ENCODE results near the gene ERO1A.

DNA sequence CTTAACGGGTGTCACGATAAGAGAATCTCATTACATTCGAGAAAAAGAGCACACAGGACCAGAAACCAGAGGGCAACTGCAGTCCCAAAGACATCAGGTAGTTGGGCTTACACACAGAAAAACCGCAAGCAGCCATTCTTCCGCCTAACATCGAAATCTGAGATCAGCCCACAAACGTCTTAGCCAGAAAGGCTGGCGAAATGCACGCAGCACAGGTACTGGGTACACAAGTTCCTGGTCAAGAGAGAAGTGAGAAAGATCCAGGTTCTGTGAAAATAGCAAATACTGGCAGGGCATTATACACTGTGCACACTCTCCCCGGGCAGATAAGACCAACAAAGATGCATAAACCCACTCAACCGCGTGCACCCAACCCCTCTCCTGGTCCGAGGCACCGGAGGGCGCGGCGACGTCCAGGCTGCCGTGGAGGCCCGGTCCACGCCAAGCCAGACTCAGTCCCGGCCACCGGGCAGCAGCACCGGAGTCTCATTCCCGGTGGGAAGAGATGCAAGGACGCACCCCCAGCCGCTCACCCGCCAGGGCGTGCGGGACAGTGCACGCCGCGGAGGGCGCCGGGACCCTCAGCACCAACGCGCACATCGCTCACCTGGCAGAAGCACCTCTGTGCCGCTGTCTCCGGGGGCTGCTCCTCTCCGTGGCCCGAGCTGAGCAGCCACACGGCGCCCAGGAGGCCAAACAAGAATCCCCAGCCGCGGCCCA lies 437 bp downstream of the ERO1A start:
- no peak for TF ChIP-seq CTCF (IDR thresholded peaks at IDR 0.05 in 2 of 3, conservative IDR thresholded peaks at IDR 0.05 in 1 of 3; ENCODE audit: borderline replicate concordance in 1 of 3, insufficient read depth in 1 of 3, low read depth in 2 of 3, low read length in 2 of 3)
- no peak for TF ChIP-seq ZNF274 (IDR thresholded peaks at IDR 0.05; ENCODE audit: low read depth, low read length)
- TF ChIP-seq EZH2 (IDR thresholded peaks at IDR 0.05) = no peak
- no peak for TF ChIP-seq SP1 (IDR thresholded peaks at IDR 0.05; ENCODE audit: low read depth)
- no peak for TF ChIP-seq POLR2A (IDR thresholded peaks at IDR 0.05; ENCODE audit: borderline replicate concordance, extremely low read depth, insufficient read depth, insufficient read length)
- TF ChIP-seq, protein P1, sequence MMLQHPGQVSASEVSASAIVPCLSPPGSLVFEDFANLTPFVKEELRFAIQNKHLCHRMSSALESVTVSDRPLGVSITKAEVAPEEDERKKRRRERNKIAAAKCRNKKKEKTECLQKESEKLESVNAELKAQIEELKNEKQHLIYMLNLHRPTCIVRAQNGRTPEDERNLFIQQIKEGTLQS (IDR thresholded peaks at IDR 0.05) = no peak
- no peak for TF ChIP-seq RAD21 (IDR thresholded peaks at IDR 0.05; ENCODE audit: low read depth)
- no peak for TF ChIP-seq EZH2phosphoT487 (IDR thresholded peaks at IDR 0.05; ENCODE audit: borderline replicate concordance)
- TF ChIP-seq, protein P2, sequence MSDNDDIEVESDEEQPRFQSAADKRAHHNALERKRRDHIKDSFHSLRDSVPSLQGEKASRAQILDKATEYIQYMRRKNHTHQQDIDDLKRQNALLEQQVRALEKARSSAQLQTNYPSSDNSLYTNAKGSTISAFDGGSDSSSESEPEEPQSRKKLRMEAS (IDR thresholded peaks at IDR 0.05) = peak; percentile 36; the same call in 1 of the 2 replicates
- TF ChIP-seq ELF1 (IDR thresholded peaks at IDR 0.05; ENCODE audit: borderline replicate concordance, low read depth) = no peak
